Activated CD8-positive, alpha-beta memory T cell treated with anti-CD3 and anti-CD28 coated beads, Interleukin-2, amount 50 U/mL, for 24 hours (primary cell): ENCODE measurements around the gene EIPR1.

Experiments used
- DNase-seq: peaks from one replicate; pipeline ENCODE4 v3.0.0-alpha.2; 2020; ENCODE audit errors: extremely low read depth

The EIPR1 gene

GRCh38 chr2:3246928-3247714 lies 130.5 kb downstream of the EIPR1 start:
- DNase-seq: no peak

DNA sequence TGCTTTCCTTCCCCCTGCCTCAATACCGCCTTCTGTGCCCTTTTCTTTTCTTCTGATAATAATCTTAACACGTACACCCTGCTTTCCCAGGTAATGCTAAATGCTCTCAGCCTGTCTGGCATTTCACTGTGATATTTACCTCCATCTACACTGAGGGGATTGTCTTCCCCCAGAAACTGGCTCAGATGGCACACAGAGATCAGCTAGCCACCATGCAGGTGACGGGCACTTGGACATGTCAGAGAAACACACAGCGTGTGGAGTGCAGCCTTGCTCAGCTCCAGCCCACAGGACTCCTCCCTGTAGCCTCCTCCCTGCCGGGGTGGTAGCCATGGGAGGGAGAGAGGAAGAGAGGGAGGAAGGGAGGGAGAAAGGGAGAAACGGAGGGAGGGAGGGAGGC lies 131.2 kb downstream of the EIPR1 start:
- DNase-seq: no peak

DNA sequence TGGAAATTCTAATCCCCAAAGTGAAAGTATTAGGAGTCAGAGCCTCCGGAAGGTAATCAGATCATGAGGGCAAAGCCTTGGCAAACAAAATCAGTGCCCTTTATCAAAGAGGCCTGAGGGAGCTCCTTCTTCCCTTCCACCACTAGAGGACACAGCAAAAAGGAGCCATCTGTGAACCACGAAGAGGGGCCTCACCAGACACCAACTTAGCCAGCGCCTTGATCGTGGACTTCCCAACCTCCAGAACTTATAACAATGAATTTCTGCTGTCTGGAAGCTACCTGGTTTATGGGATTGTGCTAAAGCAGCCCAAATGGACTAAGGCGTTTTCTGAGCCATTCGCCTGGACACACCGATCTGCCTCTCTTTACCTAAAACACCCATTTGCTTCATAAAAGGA lies 133.1 kb downstream of the EIPR1 start:
- DNase-seq: no peak

- no peak for DNase-seq
These were observed 133.8 kb downstream of the EIPR1 start for GRCh38 chr2:3243804-3244203.

GRCh38 chr2:3242747-3243369 lies 134.8 kb downstream of the EIPR1 start:
- no peak for DNase-seq

GRCh38 chr2:3241971-3242746 lies 135.5 kb downstream of the EIPR1 start:
- no peak for DNase-seq

DNA sequence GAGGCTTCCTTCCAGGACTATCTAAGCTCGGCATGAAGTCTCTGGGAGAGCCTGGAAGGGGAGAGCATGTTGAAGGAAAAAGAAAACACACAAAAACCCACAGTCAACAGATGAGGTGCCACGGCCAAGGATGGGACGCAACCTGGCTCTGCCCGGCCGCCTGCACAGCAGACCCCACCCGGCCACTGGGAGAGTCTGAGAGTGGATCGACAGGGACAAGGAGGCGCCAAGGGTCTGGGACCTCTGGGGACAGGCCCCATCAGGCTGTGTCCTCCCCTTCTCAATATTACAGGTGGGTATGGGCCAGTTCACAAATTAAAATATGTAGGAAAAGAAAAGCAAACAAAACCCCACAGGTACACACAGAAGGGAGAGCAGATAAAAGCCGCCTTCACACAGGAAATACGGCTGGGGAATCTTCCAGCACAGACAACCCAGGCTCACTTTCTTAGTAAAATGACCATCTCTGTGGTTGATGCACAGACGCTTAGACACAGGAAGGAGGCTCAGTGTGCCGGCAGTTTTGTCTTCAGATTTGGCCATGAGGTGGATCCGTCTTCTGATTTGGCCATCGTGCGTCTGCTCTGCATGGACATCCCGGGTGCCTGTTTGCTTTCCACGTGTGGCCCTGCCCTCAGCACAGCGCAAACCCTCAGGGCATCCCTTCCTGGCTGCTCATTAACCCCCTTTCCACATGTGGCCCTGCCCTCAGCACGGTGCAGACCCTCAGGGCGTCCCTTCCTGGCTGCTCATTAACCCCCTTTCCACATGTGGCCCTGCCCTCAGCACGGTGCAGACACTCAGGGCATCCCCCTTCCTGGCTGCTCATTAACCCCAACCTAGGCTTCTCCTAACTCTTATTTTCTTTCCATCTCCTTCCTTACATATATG lies 138.4 kb downstream of the EIPR1 start:
- DNase-seq: no peak

DNA sequence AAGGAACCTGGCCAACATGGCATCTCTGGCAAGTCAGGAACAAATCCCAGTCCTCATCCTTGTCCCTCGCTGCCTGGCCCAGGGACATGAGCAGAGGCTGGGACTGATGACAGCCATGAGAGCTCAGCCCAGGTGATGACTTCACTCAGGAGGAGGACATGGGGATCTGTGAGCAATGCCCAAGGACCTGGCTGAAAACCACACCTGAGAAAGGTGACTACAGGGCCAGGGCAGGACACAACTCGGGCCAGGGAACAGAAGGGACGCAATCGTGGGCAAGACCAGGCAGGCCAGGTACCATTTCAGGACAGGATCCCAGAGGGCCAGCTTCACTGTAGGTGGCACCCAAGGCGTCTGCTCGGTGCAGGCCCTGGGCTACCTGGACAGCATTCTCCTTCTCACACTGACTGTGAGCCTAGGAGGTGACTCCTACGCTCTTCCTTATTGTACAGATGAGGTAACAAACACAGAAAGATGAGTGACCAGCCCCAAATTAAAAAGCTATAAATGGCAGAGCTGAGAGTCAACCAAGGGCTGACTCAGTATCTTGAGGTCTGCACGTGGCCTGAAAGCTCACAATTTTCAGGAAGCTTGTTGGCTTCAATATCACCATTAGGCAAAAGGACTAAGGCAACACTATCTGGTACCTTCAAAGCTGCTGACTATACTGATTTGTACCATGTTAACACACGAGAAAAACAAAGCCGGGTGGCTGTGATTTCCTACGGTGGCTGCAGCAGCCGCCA lies 141.1 kb downstream of the EIPR1 start:
- DNase-seq: no peak

DNA sequence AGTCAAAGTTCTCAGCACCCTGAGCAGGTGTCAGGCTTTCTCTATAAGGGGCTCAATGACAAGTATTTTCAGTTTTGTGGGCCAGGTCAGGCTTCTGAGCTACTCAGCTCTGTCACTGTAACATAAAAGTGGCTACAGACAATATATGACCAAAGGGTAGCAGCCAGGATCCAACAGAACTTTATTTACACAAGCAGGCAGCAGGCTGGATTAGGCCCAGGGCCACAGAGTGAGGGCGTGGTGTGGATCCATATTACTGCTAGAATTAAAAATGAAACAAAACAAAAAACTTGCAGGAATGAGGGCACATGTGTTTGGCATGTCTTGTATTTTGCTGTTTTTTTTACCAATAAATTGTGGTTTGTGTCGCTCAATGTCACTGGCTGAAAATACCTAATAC lies 143.7 kb downstream of the EIPR1 start:
- DNase-seq: no peak

DNA sequence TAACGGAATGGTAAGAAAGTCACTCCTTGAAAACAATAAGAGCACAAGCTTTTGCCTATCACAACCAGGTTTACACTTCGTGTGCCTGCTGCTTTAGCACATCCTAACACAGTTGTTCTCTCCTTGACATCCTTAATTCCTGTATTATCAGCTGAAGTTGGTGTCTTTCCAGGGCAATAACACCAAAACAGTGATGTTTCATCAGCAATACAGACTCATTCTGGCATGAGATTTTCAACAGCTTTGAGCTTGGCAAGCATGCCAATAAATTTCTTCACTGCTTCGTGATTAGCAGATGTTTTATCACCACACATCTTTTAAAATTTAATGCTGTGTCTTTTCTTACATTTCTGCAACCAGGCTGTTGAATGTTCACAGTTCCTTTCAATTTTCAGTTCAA lies 148.4 kb downstream of the EIPR1 start:
- DNase-seq: no peak

GRCh38 chr2:3224681-3225080 lies 152.9 kb downstream of the EIPR1 start:
- DNase-seq: no peak

- peak; percentile 82 for DNase-seq
These were observed 154.3 kb downstream of the EIPR1 start for GRCh38 chr2:3223080-3223923.

DNA sequence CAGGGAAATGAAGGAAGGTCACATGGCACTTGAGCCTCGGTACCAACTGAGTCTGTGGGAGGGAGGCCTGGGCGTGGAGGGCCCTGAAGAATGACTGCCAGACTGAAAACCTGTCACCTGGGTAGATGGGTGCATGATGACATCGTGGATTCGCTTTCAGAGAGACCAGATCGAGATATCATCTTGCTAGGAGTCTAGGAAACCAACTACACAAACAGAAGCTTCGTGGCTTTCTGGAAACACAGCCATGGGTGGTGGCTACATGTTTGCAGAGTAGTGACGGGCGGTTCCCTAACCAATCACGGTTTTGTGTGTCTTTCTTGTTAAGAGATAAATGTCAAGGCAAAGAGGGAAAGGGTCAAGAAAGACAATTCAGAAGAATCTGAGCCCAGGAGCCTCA lies 155.0 kb downstream of the EIPR1 start:
- DNase-seq: peak; percentile 27

DNA sequence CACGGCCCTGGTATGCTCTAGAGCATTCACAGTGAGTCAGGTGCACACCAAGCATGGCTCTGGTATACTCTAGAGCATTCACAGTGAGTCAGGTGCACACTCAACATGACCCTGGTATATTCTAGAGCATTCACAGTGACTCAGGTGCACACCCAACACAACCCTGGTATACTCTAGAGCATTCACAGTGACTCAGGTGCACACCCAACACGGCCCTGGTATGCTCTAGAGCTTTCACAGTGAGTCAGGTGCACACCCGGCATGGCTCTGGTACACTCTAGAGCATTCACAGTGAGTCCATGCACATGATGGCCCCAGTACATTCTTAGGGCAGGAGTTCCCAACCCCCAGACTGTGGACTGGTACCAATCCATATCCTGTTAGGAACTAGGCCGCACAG lies 158.1 kb downstream of the EIPR1 start:
- no peak for DNase-seq

- no peak for DNase-seq
These were observed 160.0 kb downstream of the EIPR1 start for GRCh38 chr2:3217646-3218045.

GRCh38 chr2:3216841-3217495 lies 160.7 kb downstream of the EIPR1 start:
- DNase-seq: no peak

DNA sequence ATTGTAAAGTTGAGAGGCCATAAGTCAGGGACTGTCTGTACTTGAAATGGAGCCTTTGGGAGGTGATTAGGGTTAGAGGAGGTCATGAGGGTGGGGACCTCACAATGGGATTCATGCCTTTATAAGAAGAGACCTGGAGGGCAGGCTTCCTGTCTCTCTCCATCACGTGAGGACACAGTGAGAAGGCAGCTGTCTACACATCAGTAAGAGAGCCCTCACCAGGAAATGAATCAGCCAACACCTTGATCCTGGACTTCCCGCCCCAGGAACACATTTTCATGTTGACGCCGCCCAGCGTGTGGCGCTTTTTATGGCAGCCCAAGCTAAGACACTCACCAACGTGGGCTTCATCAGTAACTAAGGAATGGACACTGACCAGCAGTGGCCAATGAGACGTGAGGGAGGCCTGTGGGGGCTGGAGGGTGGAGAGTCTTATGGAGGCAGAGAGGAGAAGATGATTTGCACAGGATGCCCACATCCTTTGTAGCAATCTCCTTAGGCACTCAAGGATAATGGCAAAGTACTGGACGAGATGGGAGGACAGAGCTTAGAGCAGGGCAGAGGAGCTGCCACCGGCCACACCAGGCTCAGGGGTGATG lies 162.7 kb downstream of the EIPR1 start:
- no peak for DNase-seq

GRCh38 chr2:3214065-3214464 lies 163.6 kb downstream of the EIPR1 start:
- no peak for DNase-seq

DNA sequence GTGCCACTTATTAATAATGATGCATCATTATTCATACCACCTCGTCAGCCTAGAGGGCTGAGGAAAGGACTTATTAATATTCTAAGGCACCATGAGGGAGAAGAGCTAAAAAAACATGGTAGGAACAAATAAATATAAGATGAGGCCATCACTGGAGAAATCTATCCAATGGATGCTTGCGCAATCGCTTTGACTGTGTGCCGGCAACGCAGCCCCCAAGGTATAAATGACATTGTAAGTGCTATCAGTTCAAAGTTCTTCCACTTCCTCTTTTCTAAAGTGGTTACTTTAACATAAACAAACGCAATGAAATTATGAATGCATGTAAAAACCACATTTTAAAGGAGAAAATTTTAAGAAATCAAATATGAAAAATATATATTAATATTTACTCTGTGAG lies 164.6 kb downstream of the EIPR1 start:
- DNase-seq: no peak
